Vagina (tissue), 2 donors: ENCODE results near the gene CDV3. TPM values are rescaled to one million over a fixed set of nuclear protein-coding genes. Genes with fewer than 3 reads are reported as not detected.
"Not testable (repeated sequence)": the region's sequence is repeated elsewhere in the genome, so short reads cannot be mapped to it uniquely, and the experiment has no call there.

Experiments
- DNase-seq, 2 donors: peaks; one replicate each; pipeline ENCODE4 v3.0.0-alpha.2; 2017; ENCODE audit errors: extremely low spot score in 2 of 2
- H3K27ac ChIP-seq: fragments of 200-600 bp; sonication (generic); one replicate; pipeline ENCODE4 v1.5.1; 2019
- H3K27me3 ChIP-seq: fragments of 200-600 bp; sonication (generic); one replicate; pipeline ENCODE4 v1.5.1; 2019
- H3K36me3 ChIP-seq, 2 donors: fragments of 200-600 bp; sonication (generic); one replicate each; pipeline ENCODE4 v1.5.1; 2017 to 2019
- H3K4me1 ChIP-seq: fragments of 200-600 bp; sonication (generic); one replicate; pipeline ENCODE4 v1.5.1; 2019
- H3K4me3 ChIP-seq, 2 donors: fragments of 200-600 bp; sonication (generic); 1 replicate in 1 of 2; 2 replicates in 1 of 2; pipeline ENCODE4 v1.5.1; 2016 to 2019
- H3K9me3 ChIP-seq: fragments of 200-600 bp; sonication (generic); one replicate; pipeline ENCODE4 v1.5.1; 2019
- POLR2A ChIP-seq, 2 donors: fragments of 450-650 bp; IDR thresholded peaks; one replicate each; pipeline ENCODE4 v1.6.1; 2017; ENCODE audit warnings: antibody characterized with exemption in 2 of 2, mild to moderate bottlenecking in 2 of 2, moderate library complexity in 2 of 2
- POLR2AphosphoS5 ChIP-seq, 2 donors: sonication (generic); formaldehyde crosslinking; IDR thresholded peaks; one replicate each; pipeline ENCODE4 v1.9.0; 2017; ENCODE audit warnings: antibody characterized with exemption in 2 of 2, mild to moderate bottlenecking in 2 of 2, low read depth in 1 of 2; ENCODE audit not compliant: insufficient read depth in 1 of 2
- intact Hi-C: fragments of 100-400 bp; cut with DNase I; formaldehyde crosslinking; loops from one replicate; pipeline ENCODE4 v1.15.1; 2023
- total RNA-seq: library from RNA; depleted of rRNA; stranded (reverse); fragments of >200 nt; gene quantifications from one replicate; pipeline ENCODE4 v1.2.3, GENCODE V29; 2016
- TF ChIP-seq, protein P1 (sequence below), 3 experiments: fragments of 450-650 bp in 2 of 3; fragments of 200-600 bp in 1 of 3; sonication (generic) in 1 of 3; IDR thresholded peaks; one replicate each; pipeline ENCODE4 v1.5.1; 2017 to 2019; ENCODE audit warnings: antibody characterized with exemption in 3 of 3, mild to moderate bottlenecking in 2 of 3, moderate library complexity in 2 of 3

The CDV3 gene
- total RNA-seq, 1 donor from 2014 or later = 55.0 TPM

DNA sequence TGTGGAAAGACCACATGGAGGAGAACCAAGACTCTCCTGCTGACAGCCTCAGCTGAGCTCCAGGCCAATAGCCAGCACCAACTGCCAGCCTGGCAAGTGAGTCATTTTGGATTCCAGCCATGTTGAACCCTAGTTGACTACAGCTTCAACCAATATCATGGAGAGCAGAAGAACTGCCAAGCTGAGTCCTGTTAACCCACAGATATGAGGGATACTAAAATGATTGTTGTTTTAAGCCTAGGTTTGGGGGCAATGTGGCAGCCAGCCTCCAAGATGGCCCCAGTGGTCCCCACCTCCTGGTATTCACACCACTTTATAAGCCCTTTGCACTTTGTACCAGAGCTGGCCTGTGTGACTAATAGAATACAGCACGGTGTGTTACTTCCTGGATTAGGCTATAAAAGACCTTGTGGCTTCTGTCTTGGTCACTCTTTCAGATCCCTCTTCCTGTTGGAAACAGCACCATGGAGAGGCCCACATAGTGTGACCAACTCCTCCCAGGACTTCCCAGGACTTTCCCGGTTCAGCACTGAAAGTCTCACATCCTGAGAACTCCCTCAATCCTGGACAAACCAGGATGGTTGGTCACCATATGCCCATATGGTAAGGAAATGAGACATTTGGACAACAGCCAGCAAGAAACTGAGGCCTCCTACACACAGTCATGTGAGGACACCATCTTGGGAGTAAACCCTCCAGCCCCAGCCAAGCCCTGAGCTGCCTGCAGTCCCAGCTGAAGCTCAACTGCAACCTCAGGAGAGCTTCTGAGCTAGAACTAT lies 32.4 kb upstream of the CDV3 start:
- intact Hi-C loops = no loop called here
- DNase-seq = no peak
- Histone ChIP-seq H3K4me3 (no peak overlapping the region), H3K27ac (no peak overlapping the region), H3K9me3 (no peaks in the 10 kb centered on the region), H3K27me3 (no peaks in the 10 kb centered on the region), H3K4me1 (peaks cover 8% of the 10 kb centered on the region), H3K36me3 (no peaks in the 10 kb centered on the region)
- TF ChIP-seq, protein P1, sequence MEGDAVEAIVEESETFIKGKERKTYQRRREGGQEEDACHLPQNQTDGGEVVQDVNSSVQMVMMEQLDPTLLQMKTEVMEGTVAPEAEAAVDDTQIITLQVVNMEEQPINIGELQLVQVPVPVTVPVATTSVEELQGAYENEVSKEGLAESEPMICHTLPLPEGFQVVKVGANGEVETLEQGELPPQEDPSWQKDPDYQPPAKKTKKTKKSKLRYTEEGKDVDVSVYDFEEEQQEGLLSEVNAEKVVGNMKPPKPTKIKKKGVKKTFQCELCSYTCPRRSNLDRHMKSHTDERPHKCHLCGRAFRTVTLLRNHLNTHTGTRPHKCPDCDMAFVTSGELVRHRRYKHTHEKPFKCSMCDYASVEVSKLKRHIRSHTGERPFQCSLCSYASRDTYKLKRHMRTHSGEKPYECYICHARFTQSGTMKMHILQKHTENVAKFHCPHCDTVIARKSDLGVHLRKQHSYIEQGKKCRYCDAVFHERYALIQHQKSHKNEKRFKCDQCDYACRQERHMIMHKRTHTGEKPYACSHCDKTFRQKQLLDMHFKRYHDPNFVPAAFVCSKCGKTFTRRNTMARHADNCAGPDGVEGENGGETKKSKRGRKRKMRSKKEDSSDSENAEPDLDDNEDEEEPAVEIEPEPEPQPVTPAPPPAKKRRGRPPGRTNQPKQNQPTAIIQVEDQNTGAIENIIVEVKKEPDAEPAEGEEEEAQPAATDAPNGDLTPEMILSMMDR (IDR thresholded peaks at IDR 0.05) = no peak
- TF ChIP-seq POLR2A (IDR thresholded peaks at IDR 0.05) = no peak

DNA sequence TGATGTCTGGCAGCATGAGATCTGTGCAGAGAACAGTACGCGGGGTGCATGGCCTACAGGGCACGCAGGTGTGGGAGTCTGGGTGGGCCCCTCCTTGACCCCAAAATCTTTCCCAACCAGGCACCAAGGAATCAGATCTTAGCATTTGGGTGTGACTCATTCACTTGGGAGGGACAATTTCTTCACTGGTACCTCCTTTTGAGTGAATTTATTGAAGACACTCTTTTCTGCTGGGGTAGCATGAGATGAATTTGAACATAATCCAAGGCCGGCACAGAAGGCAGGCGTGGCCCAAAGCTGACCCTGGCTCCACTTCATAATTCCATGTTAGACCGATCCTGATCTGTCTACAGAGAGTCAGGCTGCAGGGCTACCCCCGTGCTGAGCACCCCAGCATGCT lies 30.6 kb upstream of the CDV3 start:
- H3K4me3 ChIP-seq = no peak overlapping the region
- no peaks in the 10 kb centered on the region for H3K27me3 ChIP-seq
- H3K9me3 ChIP-seq = no peaks in the 10 kb centered on the region
- intact Hi-C loops = no loop called here
- TF ChIP-seq POLR2AphosphoS5 (IDR thresholded peaks at IDR 0.05; ENCODE audit: insufficient read depth in 1 of 2, low read depth in 1 of 2) (no peak), POLR2A (IDR thresholded peaks at IDR 0.05) (no peak)
- TF ChIP-seq, protein P1 (IDR thresholded peaks at IDR 0.05) = no peak
- no peak overlapping the region for H3K27ac ChIP-seq
- no peak for DNase-seq
- H3K4me1 ChIP-seq = peaks cover 12% of the 10 kb centered on the region
- H3K36me3 ChIP-seq = no peaks in the 10 kb centered on the region

DNA sequence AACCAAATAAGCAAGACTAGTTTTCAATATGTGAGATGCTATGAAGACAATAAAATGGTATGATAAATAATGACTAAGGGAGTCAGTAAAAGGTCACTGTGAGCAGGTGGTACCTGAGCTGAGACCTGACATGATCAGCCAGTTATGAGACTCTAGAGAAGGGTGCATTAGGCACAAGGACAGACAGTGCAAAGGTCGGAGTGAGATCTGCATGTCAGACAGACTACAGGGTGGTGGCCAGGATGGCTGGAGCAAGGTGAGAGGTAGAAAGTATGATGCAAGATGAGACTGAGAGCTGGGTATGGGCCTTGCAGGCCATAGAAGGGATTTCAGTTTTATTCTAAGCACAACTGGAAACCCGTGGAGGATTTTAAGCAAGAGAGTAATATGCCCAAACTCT lies 28.5 kb upstream of the CDV3 start:
- intact Hi-C loops, DNase-seq, H3K27ac ChIP-seq, H3K9me3 ChIP-seq, H3K36me3 ChIP-seq, H3K27me3 ChIP-seq, H3K4me3 ChIP-seq: not testable (repeated sequence)
- H3K4me1 ChIP-seq = peaks cover 18% of the 10 kb centered on the region

DNA sequence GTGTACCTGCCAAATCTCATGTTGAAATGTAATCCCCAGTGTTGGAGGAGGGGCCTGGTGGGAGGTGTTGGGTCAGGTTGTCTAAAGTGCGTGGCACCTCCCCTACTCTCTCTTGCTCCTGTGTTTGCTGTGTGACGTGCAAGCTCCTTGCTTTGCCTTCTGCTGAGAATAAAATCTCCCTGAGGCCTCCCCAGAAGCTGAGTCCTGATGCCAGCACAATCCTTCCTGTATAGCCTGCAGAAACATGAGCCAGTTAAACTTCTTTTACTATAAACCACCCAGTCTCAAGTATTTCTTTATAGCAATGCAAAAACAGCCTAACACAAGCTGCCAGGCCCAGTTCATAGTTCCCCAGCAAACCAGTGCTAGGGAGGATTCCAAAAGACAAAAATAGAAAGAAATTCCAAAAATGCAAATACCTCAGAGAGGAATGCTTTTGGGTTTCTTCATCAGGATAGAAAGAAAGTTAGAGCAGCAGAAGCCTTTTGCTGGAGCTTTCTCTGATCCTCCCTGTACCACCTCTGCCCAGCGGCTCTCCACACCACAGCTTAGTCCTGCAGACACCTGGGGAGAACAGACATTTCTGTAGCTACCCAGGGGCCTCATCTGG lies 25.9 kb upstream of the CDV3 start:
- H3K27me3 ChIP-seq = no peaks in the 10 kb centered on the region
- no peak overlapping the region for H3K4me3 ChIP-seq
- H3K4me1 ChIP-seq = peaks cover 18% of the 10 kb centered on the region
- H3K27ac ChIP-seq = peak overlapping the region; percentile 30
- DNase-seq = no peak
- intact Hi-C loops = no loop called here
- no peaks in the 10 kb centered on the region for H3K36me3 ChIP-seq
- H3K9me3 ChIP-seq = no peaks in the 10 kb centered on the region
- no peak for TF ChIP-seq POLR2A (IDR thresholded peaks at IDR 0.05)
- TF ChIP-seq, protein P1 (IDR thresholded peaks at IDR 0.05) = no peak
- no peak for TF ChIP-seq POLR2AphosphoS5 (IDR thresholded peaks at IDR 0.05; ENCODE audit: insufficient read depth in 1 of 2, low read depth in 1 of 2)

DNA sequence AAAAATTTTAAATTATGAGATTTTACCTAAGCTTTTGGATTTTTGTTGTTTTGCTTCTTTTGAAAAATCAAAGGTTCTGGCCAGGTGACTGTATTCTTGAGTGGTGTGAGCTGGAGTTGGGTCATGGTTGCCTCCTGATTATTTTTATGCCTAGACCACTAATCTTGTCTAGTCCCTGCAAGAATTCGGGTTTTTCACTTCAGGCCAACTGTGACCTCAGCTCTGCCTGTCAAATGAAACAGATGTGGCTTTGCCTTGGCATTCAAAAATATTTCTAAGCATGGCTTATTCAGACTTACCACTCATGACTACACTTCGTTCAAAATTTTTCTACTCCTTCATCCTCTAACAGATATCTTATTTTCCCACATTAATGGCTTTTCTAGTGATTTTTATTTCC lies 25.4 kb upstream of the CDV3 start:
- Histone ChIP-seq H3K4me1 (peaks cover 18% of the 10 kb centered on the region), H3K9me3 (no peaks in the 10 kb centered on the region), H3K36me3 (no peaks in the 10 kb centered on the region), H3K4me3 (no peak overlapping the region), H3K27ac (peak overlapping the region; percentile 30), H3K27me3 (no peaks in the 10 kb centered on the region)
- intact Hi-C loops = no loop called here
- DNase-seq = no peak
- TF ChIP-seq POLR2A (IDR thresholded peaks at IDR 0.05) = no peak
- TF ChIP-seq POLR2AphosphoS5 (IDR thresholded peaks at IDR 0.05; ENCODE audit: insufficient read depth in 1 of 2, low read depth in 1 of 2) = no peak
- TF ChIP-seq, protein P1 (IDR thresholded peaks at IDR 0.05) = no peak
